Astrocyte (in vitro differentiated cells and primary cell): ENCODE results near the gene ADAMTSL2. TPM values are rescaled to one million over a fixed set of nuclear protein-coding genes. Genes with fewer than 3 reads are reported as not detected.

Experiments
- DNase-seq: peaks from one replicate; pipeline ENCODE4 v3.0.0-alpha.2; 2010; ENCODE audit warnings: low read depth
- FAIRE-seq: peaks from 2 replicates; lab custom pipeline; 2011; peaks lifted over from hg19 to GRCh38; lab: Jason Lieb, UNC
- H2AFZ ChIP-seq: 2 replicates; pipeline ENCODE4 v1.6.0; 2012; ENCODE audit warnings: low read depth, low read length, inconsistent platforms
- H3K27ac ChIP-seq: 2 replicates; pipeline ENCODE4 v1.5.1; 2011; ENCODE audit warnings: low read depth, low read length, inconsistent platforms
- H3K27me3 ChIP-seq: 2 replicates; pipeline ENCODE4 v1.6.0; 2011; ENCODE audit warnings: low read length, inconsistent platforms; ENCODE audit not compliant: insufficient read depth
- H3K36me3 ChIP-seq: 2 replicates; pipeline ENCODE4 v1.5.1; 2011; ENCODE audit warnings: low read length, inconsistent platforms; ENCODE audit not compliant: insufficient read depth
- H3K4me1 ChIP-seq: 2 replicates; pipeline ENCODE4 v1.5.1; 2011; ENCODE audit warnings: low read length, inconsistent platforms; ENCODE audit not compliant: insufficient read depth
- H3K4me2 ChIP-seq: 2 replicates; pipeline ENCODE4 v1.6.0; 2012; ENCODE audit warnings: low read length, inconsistent platforms
- H3K4me3 ChIP-seq: 2 replicates; pipeline ENCODE4 v1.5.1; 2011; ENCODE audit warnings: low read depth, mild to moderate bottlenecking, low read length, inconsistent platforms; ENCODE audit not compliant: insufficient read depth
- H3K79me2 ChIP-seq: 2 replicates; pipeline ENCODE4 v1.6.0; 2012; ENCODE audit warnings: mild to moderate bottlenecking, low read length, inconsistent platforms; ENCODE audit not compliant: insufficient read depth
- H3K9ac ChIP-seq: 2 replicates; pipeline ENCODE4 v1.6.0; 2012; ENCODE audit warnings: mild to moderate bottlenecking, low read length, inconsistent platforms
- H3K9me3 ChIP-seq: 2 replicates; pipeline ENCODE4 v1.5.1; 2012; ENCODE audit warnings: low read depth, mild to moderate bottlenecking, low read length, inconsistent platforms; ENCODE audit not compliant: insufficient read depth
- H4K20me1 ChIP-seq: 2 replicates; pipeline ENCODE4 v1.6.0; 2012; ENCODE audit warnings: low read length, inconsistent platforms; ENCODE audit not compliant: insufficient read depth
- H3K27ac Mint-ChIP-seq: one replicate; pipeline ENCODE4 v1.8.0; 2021; ENCODE audit warnings: mild to moderate bottlenecking, mixed read lengths; ENCODE audit not compliant: unreplicated experiment
- H3K27me3 Mint-ChIP-seq: one replicate; pipeline ENCODE4 v1.8.0; 2021; ENCODE audit warnings: low read depth, mixed read lengths; ENCODE audit not compliant: unreplicated experiment
- H3K36me3 Mint-ChIP-seq: one replicate; pipeline ENCODE4 v1.8.0; 2021; ENCODE audit warnings: low read depth, mixed read lengths; ENCODE audit not compliant: unreplicated experiment
- H3K4me1 Mint-ChIP-seq: one replicate; pipeline ENCODE4 v1.8.0; 2021; ENCODE audit warnings: low read depth, mixed read lengths; ENCODE audit not compliant: unreplicated experiment
- H3K4me3 Mint-ChIP-seq: one replicate; pipeline ENCODE4 v1.8.0; 2021; ENCODE audit warnings: mild to moderate bottlenecking, moderate library complexity, mixed read lengths; ENCODE audit not compliant: unreplicated experiment
- H3K9me3 Mint-ChIP-seq: one replicate; pipeline ENCODE4 v1.8.0; 2021; ENCODE audit warnings: mild to moderate bottlenecking, mixed read lengths; ENCODE audit not compliant: unreplicated experiment
- CTCF ChIP-seq: IDR thresholded peaks from 2 replicates; pipeline ENCODE4 v1.5.1; 2011; ENCODE audit warnings: low read depth, mild to moderate bottlenecking, inconsistent platforms, low read length, moderate library complexity; ENCODE audit not compliant: insufficient read depth
- EZH2 ChIP-seq: IDR thresholded peaks from 2 replicates; pipeline ENCODE4 v1.6.1; 2012; ENCODE audit warnings: mild to moderate bottlenecking, low read length, inconsistent platforms; ENCODE audit not compliant: insufficient read depth
- total RNA-seq: library from RNA; stranded (reverse); gene quantifications from 2 replicates; pipeline ENCODE4 v1.2.1, GENCODE V29; 2021

ADAMTSL2 gene
- total RNA-seq, 1 donor from 2014 or later, result 0.52 TPM

DNA sequence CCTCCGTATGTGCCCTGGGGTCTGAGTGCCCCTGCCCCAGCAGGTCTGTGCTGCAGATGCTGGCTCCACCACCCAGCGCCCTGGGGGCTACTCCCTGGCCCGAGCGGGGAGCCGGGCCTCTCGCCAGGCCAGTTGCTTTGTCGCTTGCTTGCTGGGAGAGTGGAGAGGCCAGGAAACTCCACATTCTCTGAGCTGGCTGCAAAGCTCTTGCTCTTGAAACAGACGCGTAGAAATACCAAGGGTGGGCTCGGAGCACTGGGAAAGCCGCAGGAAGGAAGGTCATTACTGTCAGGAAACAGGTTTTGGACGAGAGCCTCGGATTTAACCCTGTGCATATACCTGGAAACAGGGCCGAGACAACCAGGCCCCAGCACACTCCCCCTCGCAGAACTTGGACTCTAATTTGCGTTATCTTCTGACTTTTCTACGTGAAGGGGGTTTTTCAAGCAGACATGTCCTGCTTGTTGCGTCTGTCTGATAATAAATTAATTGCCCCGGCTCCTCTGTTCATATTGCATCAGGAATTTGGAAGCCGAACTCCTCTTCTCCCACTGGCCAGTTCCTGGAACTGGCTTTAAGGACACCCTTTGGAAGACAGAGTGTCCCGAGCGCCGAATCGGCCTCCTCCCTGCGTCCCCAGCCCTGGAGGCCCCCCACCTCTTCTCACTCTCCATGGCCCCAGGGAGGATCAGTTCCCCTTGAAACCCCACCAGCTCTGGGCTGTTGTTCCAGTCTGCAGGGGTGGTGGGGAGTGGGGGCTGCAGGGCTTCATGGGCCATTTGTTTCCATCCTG, 11.2 kb downstream of the ADAMTSL2 start:
- no peak overlapping the region for H3K27ac ChIP-seq
- no peak overlapping the region for H3K9ac ChIP-seq
- H3K4me3 ChIP-seq, result no peak overlapping the region
- H3K36me3 ChIP-seq, result no peaks in the 10 kb centered on the region
- no peaks in the 10 kb centered on the region for H3K4me1 Mint-ChIP-seq
- H3K4me3 Mint-ChIP-seq, result no peak overlapping the region
- H3K27me3 ChIP-seq, result peaks cover 2% of the 10 kb centered on the region
- no peaks in the 10 kb centered on the region for H3K4me1 ChIP-seq
- no peaks in the 10 kb centered on the region for H4K20me1 ChIP-seq
- H3K36me3 Mint-ChIP-seq, result peaks cover 2% of the 10 kb centered on the region
- peaks cover 53% of the 10 kb centered on the region for H3K27me3 Mint-ChIP-seq
- peaks cover 1% of the 10 kb centered on the region for H3K9me3 Mint-ChIP-seq
- DNase-seq (no peak), FAIRE-seq (no peak)
- no peak overlapping the region for H3K4me2 ChIP-seq
- H3K27ac Mint-ChIP-seq, result no peak overlapping the region
- no peaks in the 10 kb centered on the region for H3K79me2 ChIP-seq
- TF ChIP-seq EZH2 (no peak), CTCF (no peak)
- no peaks in the 10 kb centered on the region for H3K9me3 ChIP-seq
- H2AFZ ChIP-seq, result no peak overlapping the region

- Mint-ChIP-seq H3K36me3 (peaks cover 3% of the 10 kb centered on the region), H3K27me3 (peaks cover 59% of the 10 kb centered on the region), H3K9me3 (peaks cover 1% of the 10 kb centered on the region), H3K27ac (no peak overlapping the region), H3K4me1 (no peaks in the 10 kb centered on the region), H3K4me3 (no peak overlapping the region)
- Histone ChIP-seq H3K79me2 (no peaks in the 10 kb centered on the region), H3K27ac (no peak overlapping the region), H3K9me3 (no peaks in the 10 kb centered on the region), H4K20me1 (no peaks in the 10 kb centered on the region), H3K9ac (no peak overlapping the region), H3K4me2 (no peak overlapping the region), H3K4me3 (no peak overlapping the region), H2AFZ (no peak overlapping the region), H3K36me3 (no peaks in the 10 kb centered on the region), H3K4me1 (no peaks in the 10 kb centered on the region), H3K27me3 (peaks cover 2% of the 10 kb centered on the region)
- no peak for FAIRE-seq
- TF ChIP-seq CTCF, result no peak
- no peak for TF ChIP-seq EZH2
- DNase-seq, result no peak
These were observed 11.8 kb downstream of the ADAMTSL2 start for GRCh38 chr9:133546287-133546680.

GRCh38 chr9:133547116-133547515, 12.6 kb downstream of the ADAMTSL2 start:
- Histone ChIP-seq H3K36me3 (no peaks in the 10 kb centered on the region), H3K4me3 (no peak overlapping the region), H3K27ac (no peak overlapping the region), H3K27me3 (peaks cover 2% of the 10 kb centered on the region), H2AFZ (no peak overlapping the region), H3K9ac (no peak overlapping the region), H4K20me1 (no peaks in the 10 kb centered on the region), H3K79me2 (no peaks in the 10 kb centered on the region), H3K4me2 (no peak overlapping the region), H3K4me1 (no peaks in the 10 kb centered on the region), H3K9me3 (no peaks in the 10 kb centered on the region)
- FAIRE-seq, result no peak
- peaks cover 55% of the 10 kb centered on the region for H3K27me3 Mint-ChIP-seq
- H3K4me1 Mint-ChIP-seq, result no peaks in the 10 kb centered on the region
- peaks cover 4% of the 10 kb centered on the region for H3K36me3 Mint-ChIP-seq
- H3K9me3 Mint-ChIP-seq, result peaks cover 1% of the 10 kb centered on the region
- TF ChIP-seq EZH2 (no peak), CTCF (no peak)
- DNase-seq, result no peak
- H3K4me3 Mint-ChIP-seq, result no peak overlapping the region
- no peak overlapping the region for H3K27ac Mint-ChIP-seq
